GM19099 (cell line): ENCODE data around the gene ST8SIA4.

Source experiments
- POLR2A ChIP-seq: IDR thresholded peaks from 3 replicates; pipeline ENCODE4 v1.6.1; 2011; ENCODE audit warnings: low read depth; ENCODE audit not compliant: insufficient read length; ENCODE audit errors: extremely low read depth

ST8SIA4 gene, protein sequence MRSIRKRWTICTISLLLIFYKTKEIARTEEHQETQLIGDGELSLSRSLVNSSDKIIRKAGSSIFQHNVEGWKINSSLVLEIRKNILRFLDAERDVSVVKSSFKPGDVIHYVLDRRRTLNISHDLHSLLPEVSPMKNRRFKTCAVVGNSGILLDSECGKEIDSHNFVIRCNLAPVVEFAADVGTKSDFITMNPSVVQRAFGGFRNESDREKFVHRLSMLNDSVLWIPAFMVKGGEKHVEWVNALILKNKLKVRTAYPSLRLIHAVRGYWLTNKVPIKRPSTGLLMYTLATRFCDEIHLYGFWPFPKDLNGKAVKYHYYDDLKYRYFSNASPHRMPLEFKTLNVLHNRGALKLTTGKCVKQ

DNA sequence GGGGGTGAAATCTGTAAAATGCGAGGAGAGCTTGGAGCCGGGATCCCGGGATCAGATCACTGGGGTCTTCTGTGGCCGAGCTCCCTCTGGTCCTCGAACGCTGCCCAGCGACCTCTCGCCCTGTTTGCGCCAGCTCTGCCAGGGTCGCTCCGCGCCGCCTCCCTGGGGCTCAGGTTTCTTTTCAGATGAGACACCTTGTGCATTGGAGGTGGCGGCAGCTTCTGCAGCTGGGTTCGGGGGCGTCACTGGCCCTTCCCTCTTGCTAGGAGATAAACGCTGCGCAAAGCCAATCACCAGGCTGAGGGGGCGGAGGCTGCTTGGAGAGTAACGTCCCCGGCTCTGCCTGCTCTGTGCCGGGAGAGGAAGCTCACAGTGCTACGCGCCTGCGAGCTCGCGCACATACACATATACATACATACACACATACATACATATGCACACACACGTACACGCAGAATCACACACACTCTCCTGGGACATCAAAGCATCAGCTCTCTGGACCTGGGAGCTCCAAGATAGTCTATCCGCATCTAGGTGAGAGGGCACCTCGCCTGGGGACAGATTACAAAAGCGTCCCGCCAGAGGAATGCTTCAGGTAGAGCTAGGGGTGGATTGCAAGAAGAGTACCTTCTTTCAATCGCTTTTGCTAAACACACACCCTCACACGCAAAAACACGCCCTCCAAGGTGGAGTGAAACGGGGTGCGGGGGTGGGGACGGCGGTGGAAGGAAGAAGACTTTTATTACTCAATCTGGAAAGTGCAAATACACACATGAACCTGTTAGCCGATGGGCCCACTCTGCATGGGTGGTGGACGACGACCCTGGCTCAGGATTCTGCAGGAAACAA is at the start of gene ST8SIA4:
ST8SIA4 (minus strand) TSS at position 244 of the 849 bp plus-strand sequence. CDS start 327 bp downstream, outside the sequence.
- peak; percentile 96 for TF ChIP-seq POLR2A

DNA sequence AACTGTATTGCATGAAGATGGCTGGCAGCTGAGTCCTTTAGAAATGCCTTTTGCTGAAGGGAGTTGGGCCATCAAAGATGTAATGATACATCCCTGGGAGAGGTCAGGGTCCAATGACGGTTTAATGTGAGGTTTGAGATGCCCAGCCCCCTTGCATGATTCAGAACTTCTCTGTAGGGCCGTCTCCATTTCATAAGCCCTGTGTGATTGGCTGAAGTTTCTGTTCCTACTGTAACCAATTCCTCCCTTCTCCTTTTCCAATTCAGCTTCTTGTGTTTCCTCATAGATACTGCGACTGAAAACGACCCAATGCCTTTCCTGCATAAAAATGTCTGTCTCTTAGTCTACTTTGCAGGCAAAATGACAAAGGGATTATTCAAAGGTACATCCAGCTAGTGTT is 47.9 kb upstream of the ST8SIA4 start:
- TF ChIP-seq POLR2A: no peak

DNA sequence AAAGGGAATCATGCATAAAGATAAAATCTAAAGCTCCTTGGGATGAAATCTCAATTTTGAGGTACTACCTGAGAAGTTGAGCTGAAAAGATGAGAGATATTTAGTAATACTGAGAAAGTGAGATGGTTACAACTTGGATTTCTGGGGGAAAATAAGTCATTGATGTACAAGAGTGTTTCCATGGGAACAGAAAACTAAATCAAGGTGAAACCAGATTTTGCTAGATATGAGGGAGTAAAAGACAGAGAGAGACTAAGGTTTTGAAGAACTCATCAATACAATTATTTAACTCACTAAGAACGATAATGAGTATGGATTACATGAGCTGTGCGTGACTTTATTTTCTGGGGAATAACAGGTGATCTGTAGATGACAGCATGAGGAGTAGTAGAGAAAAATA is 10.2 kb upstream of the ST8SIA4 start:
- no peak for TF ChIP-seq POLR2A

DNA sequence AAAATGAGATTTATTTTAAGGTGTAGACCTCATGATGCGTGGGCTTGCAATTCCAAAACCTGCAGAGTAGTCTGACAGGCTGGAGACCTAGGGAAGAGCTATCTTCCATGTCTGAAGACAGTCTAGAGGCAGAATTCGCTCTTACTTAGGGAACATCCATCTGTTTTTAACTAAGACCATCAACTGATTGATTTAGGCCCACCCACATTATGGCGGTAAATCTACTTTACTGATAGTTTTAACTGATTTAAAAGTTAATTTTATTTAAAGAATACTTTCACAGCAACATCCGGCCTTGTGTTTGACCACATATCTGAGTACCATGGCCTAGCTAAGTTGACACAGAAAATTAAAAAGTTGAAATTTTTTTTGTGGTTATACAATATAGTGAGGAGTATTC is 6.0 kb upstream of the ST8SIA4 start:
- no peak for TF ChIP-seq POLR2A

DNA sequence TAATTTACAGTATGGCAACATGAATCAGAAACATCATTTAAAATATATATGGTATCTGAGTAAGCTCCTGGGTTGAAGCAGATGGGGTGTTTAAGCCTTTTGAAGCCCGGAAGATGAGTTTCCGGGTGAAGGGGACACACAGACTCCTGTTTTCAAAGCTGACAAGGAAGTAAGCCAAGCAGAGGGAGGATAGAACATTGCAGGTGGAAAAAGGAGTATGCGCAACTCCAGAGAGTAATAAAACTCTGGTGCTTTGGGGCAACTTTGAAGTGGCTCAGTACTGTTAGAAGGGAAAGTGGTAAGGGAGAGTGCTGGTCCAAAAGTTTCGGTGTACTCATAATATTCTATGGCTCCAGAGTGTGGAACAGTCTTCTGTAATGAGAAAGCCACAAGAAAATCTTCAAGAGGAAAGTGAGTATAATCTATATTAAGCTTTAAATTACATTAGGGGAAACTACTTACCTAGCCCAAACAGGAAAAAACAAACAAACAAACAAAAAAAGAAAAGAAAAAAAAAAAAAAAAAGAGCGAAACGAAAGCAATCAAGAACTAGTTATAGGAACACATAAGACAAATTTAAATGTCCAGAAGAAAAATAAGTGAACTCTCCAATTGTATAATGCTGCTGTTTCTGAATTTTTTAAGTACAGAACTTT is 2.3 kb upstream of the ST8SIA4 start:
- TF ChIP-seq POLR2A: peak; percentile 24

DNA sequence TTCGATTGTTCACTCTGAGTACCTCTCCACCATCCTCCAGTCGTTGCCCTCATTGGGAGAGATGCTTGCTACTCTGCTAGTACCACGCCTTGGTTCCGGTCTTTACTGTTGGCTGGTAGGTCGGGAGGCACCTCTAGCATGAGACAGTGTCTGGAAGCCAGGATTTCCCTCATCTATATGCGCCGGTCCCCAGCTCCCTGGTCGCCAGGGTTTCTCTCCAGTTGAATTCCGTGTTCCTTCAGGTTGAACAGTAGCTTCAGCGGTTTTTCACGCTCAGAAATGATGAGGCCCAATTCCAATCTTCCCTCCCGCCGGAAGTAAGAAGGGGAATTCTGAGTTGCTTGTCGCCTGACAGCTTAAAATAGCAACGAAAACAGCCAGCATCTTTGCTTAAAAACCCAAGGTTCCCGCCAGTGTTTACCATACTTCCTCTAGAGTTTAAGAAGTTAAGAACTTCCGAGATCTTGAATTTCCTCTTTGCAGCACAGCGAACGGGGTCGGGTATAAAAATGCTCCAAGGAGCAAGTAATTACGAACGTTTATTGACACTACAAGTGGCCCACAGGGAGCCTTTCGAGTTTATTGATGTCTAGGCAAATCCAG is 1.3 kb upstream of the ST8SIA4 start:
- no peak for TF ChIP-seq POLR2A

DNA sequence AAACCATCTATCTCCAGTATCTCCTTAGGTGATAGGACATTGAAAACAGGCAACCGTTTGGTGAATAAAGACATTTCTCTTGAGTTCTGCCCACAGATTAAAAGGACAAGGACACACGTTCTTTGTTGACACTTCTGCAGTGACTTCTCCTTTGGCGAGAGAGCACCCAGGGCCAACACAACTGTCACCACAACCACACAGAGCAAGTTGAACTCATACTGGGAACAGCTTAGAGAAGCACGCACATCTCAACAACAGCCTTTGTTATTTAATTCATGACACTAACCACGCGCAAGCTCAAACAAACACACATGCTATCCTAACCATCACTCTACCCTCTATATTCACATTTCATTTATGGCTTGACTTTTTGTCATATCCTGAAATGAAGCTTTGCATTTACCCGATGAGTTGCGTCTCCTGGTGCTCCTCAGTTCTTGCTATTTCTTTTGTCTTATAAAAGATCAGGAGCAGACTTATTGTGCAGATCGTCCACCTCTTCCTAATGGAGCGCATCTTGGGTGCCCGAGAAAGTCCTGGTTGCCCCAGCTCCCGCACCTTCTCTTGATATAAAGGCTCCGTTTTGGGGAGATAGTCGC is 543 bp downstream of the ST8SIA4 start:
- TF ChIP-seq POLR2A: no peak

DNA sequence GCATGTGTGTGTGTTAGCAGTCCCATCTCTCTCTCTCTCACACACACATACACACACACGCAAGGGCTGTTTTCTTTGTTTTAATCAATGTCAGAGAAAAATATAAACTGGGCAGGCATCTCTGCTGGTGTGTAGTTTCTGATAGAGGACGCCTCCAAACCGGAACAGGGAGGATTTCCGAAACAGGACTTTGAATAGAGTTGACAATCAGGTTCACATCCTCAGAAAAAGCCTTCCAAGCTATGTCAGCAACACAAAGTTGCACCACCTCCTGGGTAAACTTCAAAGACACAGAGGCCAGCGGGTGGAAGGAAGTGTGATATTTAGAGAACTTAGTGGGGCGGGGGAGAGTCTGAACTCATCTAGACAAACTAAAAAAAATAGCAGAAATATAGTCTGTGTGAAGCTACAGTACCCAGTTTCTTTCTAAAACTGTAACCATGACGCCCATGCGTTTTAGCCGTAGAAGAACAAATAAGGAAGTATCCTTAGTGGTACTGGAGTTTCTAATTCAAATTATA is 1.2 kb downstream of the ST8SIA4 start:
- TF ChIP-seq POLR2A: peak; percentile 34

DNA sequence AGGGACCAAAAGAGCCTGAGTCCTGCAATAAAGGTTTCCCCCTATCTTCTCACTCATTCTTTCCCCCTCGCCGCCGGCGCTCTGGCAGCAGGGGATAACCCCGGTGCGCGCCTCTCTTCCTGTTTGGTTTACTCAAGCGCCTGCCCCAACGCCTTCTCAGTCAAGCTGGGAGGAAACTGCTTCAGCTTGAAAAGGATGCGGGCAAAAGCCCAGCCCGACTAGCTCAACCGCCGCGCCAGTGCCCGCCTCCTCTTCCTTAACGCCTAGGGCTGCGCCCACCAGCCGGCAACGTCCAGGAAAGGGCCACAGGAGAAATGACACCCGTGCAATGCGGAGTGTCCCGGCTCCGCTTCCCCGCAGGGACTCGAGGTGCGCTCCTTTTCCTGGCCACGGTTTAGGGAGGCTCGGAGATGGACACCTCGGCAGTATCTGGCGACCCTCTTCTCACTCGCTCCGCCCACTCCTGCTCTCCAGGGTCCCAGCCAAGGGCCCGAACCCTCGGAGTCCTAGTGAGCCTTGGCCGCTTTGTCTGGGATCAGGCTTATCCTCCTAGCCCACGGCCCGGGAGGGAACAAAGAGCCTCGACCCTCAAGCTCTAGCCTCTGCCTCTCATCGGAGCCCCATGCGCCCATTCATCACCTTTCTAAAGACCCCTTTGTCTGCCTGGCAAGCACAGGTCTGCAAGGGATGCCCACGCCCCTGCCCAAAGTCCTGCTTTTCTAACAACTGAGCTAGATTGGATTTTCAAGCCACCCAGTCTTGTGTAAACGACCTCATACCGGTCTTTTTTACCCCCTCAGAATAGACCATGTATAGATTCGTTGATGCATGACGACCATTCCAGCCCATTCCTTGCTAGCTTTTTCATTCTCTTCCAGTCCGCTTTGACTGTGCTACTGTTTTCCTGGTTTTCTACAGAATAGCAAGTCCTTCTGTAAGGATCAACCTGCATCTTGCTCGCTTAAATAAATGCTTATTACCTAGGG is 2.0 kb downstream of the ST8SIA4 start:
- TF ChIP-seq POLR2A: peak; percentile 79

DNA sequence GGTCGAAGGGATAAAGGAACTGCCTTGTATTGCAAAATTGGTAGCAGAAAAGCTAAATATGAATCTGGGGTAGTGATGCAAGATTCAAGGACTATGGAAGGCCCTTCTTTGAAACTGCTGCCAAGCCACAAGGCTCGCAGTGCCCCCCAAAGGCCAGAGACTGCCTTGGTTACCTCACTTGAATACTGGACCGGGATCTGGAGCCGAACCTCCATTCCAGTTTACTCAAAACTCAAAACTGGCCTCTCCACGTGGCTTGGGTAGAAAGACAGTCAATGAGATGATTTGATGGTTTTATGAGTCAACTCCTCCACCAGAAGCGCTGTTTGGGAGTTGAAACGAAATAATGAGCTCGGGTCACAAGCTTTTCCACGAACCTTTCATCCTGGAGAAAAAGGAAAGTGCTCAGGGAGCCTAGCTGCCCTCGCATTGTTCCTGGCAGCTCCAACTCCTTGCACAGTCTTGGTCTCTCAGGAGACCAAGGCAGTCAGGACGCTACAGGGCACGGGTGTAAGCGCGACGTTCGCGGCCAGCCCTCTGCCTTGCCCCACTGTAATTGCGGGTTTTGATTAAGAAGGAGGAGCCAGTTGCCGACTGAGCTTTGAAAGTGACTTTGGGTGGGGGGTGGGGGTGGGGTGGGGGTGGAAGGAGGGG is 2.8 kb downstream of the ST8SIA4 start:
- no peak for TF ChIP-seq POLR2A

DNA sequence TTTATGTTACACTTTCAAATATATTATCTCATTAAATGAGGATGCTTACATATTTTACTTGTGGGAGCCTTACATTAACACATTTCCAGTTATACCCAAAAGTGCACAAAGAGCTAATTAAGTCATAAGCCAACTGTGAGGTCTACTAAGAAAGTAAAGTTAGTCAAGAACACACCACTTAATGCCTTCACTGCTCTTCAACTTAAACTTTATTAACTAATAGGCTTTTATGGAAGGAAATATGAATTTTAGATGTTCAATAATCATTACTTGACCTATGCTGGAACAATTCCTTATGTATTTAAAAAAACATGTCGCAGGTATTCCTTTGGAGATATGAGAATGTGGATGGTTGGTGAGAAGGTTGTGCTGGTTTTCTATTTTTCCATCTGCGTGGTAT is 3.4 kb downstream of the ST8SIA4 start:
- TF ChIP-seq POLR2A: no peak

DNA sequence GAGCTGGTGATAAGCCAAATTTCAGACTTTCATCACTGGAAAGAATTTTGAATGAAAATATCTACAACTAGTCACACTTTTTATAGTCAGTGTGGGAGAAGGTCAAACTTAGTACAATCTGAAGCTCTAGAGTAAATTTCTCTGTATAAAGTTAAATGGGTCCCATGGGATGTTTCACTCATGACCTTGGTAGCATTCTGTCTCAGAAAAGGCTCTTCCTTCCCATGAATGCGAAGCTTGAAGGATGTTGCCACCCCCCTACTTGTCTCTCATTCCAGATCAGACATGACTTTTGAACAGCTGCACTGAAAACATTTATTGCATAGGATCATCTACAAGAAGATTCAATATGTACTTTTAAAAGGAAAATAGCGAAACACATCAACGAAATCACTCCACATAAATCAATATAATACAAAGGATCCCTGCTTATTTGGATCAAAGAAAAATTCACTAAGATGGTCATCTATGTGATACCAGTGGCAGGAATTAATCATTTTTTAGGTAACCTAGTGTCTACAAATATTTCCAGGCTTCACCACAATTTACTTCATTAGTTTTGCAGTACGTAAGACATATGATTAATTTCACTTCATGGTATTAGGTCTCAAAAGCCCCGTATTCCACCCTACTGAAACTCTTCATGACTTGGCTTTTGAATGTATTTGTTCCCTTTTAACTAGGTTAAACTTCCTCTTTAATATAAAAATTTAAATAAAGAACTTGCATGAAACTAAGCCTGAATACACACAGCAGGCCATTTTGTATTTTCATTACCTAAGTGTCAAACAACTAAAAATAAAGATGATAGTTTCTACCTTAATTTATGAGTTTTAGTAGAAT is 4.4 kb downstream of the ST8SIA4 start:
- no peak for TF ChIP-seq POLR2A

DNA sequence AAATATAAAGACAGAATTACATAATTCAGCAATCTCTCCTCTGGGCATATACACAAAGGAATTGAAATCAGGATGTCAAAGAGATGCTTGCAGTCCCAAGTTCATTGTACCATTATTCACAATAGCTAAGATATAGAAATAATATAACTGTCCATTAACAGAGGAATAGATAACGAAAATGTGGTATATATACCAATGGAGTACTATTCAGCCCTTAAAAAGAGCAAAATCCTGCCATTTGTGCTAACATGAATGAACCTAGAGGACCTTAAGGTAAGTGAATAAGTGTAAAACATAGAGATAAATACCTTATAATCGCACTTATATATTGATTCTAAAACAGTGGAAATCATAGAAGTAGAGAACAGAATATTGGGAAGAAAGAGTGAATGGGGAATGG is 7.0 kb downstream of the ST8SIA4 start:
- no peak for TF ChIP-seq POLR2A
